DOHH2 (cell line): ENCODE measurements around the gene TYR.

ENCODE experiments used
- EZH2phosphoT487 ChIP-seq: fragments of 200-600 bp; sonication (generic); IDR thresholded peaks from 2 replicates; pipeline ENCODE4 v1.6.1; 2017; ENCODE audit warnings: borderline replicate concordance, mild to moderate bottlenecking, antibody characterized with exemption, low read length, moderate library complexity, mixed read lengths
- TF ChIP-seq, protein P1 (sequence below): fragments of 200-600 bp; sonication (generic); IDR thresholded peaks from one replicate; pipeline ENCODE4 v1.5.1; 2014; ENCODE audit warnings: antibody characterized with exemption, mild to moderate bottlenecking, low read depth, low read length; ENCODE audit not compliant: poor library complexity, severe bottlenecking

DNA sequence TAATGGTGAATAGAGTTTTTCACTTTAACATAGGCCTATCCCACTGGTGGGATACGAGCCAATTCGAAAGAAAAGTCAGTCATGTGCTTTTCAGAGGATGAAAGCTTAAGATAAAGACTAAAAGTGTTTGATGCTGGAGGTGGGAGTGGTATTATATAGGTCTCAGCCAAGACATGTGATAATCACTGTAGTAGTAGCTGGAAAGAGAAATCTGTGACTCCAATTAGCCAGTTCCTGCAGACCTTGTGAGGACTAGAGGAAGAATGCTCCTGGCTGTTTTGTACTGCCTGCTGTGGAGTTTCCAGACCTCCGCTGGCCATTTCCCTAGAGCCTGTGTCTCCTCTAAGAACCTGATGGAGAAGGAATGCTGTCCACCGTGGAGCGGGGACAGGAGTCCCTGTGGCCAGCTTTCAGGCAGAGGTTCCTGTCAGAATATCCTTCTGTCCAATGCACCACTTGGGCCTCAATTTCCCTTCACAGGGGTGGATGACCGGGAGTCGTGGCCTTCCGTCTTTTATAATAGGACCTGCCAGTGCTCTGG, at the start of gene TYR:
- TF ChIP-seq, protein P1, sequence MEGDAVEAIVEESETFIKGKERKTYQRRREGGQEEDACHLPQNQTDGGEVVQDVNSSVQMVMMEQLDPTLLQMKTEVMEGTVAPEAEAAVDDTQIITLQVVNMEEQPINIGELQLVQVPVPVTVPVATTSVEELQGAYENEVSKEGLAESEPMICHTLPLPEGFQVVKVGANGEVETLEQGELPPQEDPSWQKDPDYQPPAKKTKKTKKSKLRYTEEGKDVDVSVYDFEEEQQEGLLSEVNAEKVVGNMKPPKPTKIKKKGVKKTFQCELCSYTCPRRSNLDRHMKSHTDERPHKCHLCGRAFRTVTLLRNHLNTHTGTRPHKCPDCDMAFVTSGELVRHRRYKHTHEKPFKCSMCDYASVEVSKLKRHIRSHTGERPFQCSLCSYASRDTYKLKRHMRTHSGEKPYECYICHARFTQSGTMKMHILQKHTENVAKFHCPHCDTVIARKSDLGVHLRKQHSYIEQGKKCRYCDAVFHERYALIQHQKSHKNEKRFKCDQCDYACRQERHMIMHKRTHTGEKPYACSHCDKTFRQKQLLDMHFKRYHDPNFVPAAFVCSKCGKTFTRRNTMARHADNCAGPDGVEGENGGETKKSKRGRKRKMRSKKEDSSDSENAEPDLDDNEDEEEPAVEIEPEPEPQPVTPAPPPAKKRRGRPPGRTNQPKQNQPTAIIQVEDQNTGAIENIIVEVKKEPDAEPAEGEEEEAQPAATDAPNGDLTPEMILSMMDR, result no peak
- no peak for TF ChIP-seq EZH2phosphoT487
